HG02973 (cell line): ENCODE measurements around the gene PUSL1.

Experiments
- ATAC-seq: cut with Tn5 transposase; IDR thresholded peaks from one replicate; pipeline ENCODE4 v1.9.1; 2021; ENCODE audit warnings: moderate library complexity; ENCODE audit not compliant: unreplicated experiment

Gene PUSL1

GRCh38 chr1:1349256-1350012 is 41.0 kb downstream of the PUSL1 start, which contains the start of gene DVL1:
Gene DVL1, minus strand, starts transcription at chr1:1349418. Its CDS starts 353 bp downstream, at chr1:1349065.
- ATAC-seq, result peak; percentile 49

- no peak for ATAC-seq
Observed at GRCh38 chr1:1351511-1352427, 43.4 kb downstream of the PUSL1 start.

- no peak for ATAC-seq
Observed at GRCh38 chr1:1352786-1353388, 44.5 kb downstream of the PUSL1 start.

- ATAC-seq, result no peak
Observed at GRCh38 chr1:1353389-1354151, 45.2 kb downstream of the PUSL1 start.

- ATAC-seq, result no peak
Observed at GRCh38 chr1:1354271-1355247, 46.2 kb downstream of the PUSL1 start.

GRCh38 chr1:1355416-1355815 is 47.0 kb downstream of the PUSL1 start:
- ATAC-seq, result no peak

- no peak for ATAC-seq
Observed at GRCh38 chr1:1356166-1356795, 47.9 kb downstream of the PUSL1 start.

GRCh38 chr1:1356796-1357401 is 48.5 kb downstream of the PUSL1 start:
- no peak for ATAC-seq

GRCh38 chr1:1357871-1358432 is 49.6 kb downstream of the PUSL1 start:
- no peak for ATAC-seq

- ATAC-seq, result no peak
Observed at GRCh38 chr1:1358433-1359271, 50.3 kb downstream of the PUSL1 start, which contains the start of gene MXRA8. Gene MXRA8, minus strand, starts transcription at chr1:1358555. Its CDS starts 51 bp downstream, at chr1:1358504.

GRCh38 chr1:1359308-1359663 is 50.9 kb downstream of the PUSL1 start:
- no peak for ATAC-seq

GRCh38 chr1:1359664-1360468 is 51.5 kb downstream of the PUSL1 start:
- no peak for ATAC-seq

GRCh38 chr1:1360506-1361169 is 52.2 kb downstream of the PUSL1 start:
- ATAC-seq, result no peak
